Astrocyte (in vitro differentiated cells and primary cell): ENCODE data around the gene TBX2. TPM values are rescaled to one million over a fixed set of nuclear protein-coding genes. Genes with fewer than 3 reads are reported as not detected.
"Not testable (repeated sequence)": the region's sequence is repeated elsewhere in the genome, so short reads cannot be mapped to it uniquely, and the experiment has no call there.

Experiments
- DNase-seq: peaks from one replicate; pipeline ENCODE4 v3.0.0-alpha.2; 2010; ENCODE audit warnings: low read depth
- FAIRE-seq: peaks from 2 replicates; lab custom pipeline; 2011; peaks lifted over from hg19 to GRCh38; lab: Jason Lieb, UNC
- H2AFZ ChIP-seq: 2 replicates; pipeline ENCODE4 v1.6.0; 2012; ENCODE audit warnings: low read depth, low read length, inconsistent platforms
- H3K27ac ChIP-seq: 2 replicates; pipeline ENCODE4 v1.5.1; 2011; ENCODE audit warnings: low read depth, low read length, inconsistent platforms
- H3K27me3 ChIP-seq: 2 replicates; pipeline ENCODE4 v1.6.0; 2011; ENCODE audit warnings: low read length, inconsistent platforms; ENCODE audit not compliant: insufficient read depth
- H3K36me3 ChIP-seq: 2 replicates; pipeline ENCODE4 v1.5.1; 2011; ENCODE audit warnings: low read length, inconsistent platforms; ENCODE audit not compliant: insufficient read depth
- H3K4me1 ChIP-seq: 2 replicates; pipeline ENCODE4 v1.5.1; 2011; ENCODE audit warnings: low read length, inconsistent platforms; ENCODE audit not compliant: insufficient read depth
- H3K4me2 ChIP-seq: 2 replicates; pipeline ENCODE4 v1.6.0; 2012; ENCODE audit warnings: low read length, inconsistent platforms
- H3K4me3 ChIP-seq: 2 replicates; pipeline ENCODE4 v1.5.1; 2011; ENCODE audit warnings: low read depth, mild to moderate bottlenecking, low read length, inconsistent platforms; ENCODE audit not compliant: insufficient read depth
- H3K79me2 ChIP-seq: 2 replicates; pipeline ENCODE4 v1.6.0; 2012; ENCODE audit warnings: mild to moderate bottlenecking, low read length, inconsistent platforms; ENCODE audit not compliant: insufficient read depth
- H3K9ac ChIP-seq: 2 replicates; pipeline ENCODE4 v1.6.0; 2012; ENCODE audit warnings: mild to moderate bottlenecking, low read length, inconsistent platforms
- H3K9me3 ChIP-seq: 2 replicates; pipeline ENCODE4 v1.5.1; 2012; ENCODE audit warnings: low read depth, mild to moderate bottlenecking, low read length, inconsistent platforms; ENCODE audit not compliant: insufficient read depth
- H4K20me1 ChIP-seq: 2 replicates; pipeline ENCODE4 v1.6.0; 2012; ENCODE audit warnings: low read length, inconsistent platforms; ENCODE audit not compliant: insufficient read depth
- H3K27ac Mint-ChIP-seq: one replicate; pipeline ENCODE4 v1.8.0; 2021; ENCODE audit warnings: mild to moderate bottlenecking, mixed read lengths; ENCODE audit not compliant: unreplicated experiment
- H3K27me3 Mint-ChIP-seq: one replicate; pipeline ENCODE4 v1.8.0; 2021; ENCODE audit warnings: low read depth, mixed read lengths; ENCODE audit not compliant: unreplicated experiment
- H3K36me3 Mint-ChIP-seq: one replicate; pipeline ENCODE4 v1.8.0; 2021; ENCODE audit warnings: low read depth, mixed read lengths; ENCODE audit not compliant: unreplicated experiment
- H3K4me1 Mint-ChIP-seq: one replicate; pipeline ENCODE4 v1.8.0; 2021; ENCODE audit warnings: low read depth, mixed read lengths; ENCODE audit not compliant: unreplicated experiment
- H3K4me3 Mint-ChIP-seq: one replicate; pipeline ENCODE4 v1.8.0; 2021; ENCODE audit warnings: mild to moderate bottlenecking, moderate library complexity, mixed read lengths; ENCODE audit not compliant: unreplicated experiment
- H3K9me3 Mint-ChIP-seq: one replicate; pipeline ENCODE4 v1.8.0; 2021; ENCODE audit warnings: mild to moderate bottlenecking, mixed read lengths; ENCODE audit not compliant: unreplicated experiment
- CTCF ChIP-seq: IDR thresholded peaks from 2 replicates; pipeline ENCODE4 v1.5.1; 2011; ENCODE audit warnings: low read depth, mild to moderate bottlenecking, inconsistent platforms, low read length, moderate library complexity; ENCODE audit not compliant: insufficient read depth
- EZH2 ChIP-seq: IDR thresholded peaks from 2 replicates; pipeline ENCODE4 v1.6.1; 2012; ENCODE audit warnings: mild to moderate bottlenecking, low read length, inconsistent platforms; ENCODE audit not compliant: insufficient read depth
- total RNA-seq: library from RNA; stranded (reverse); gene quantifications from 2 replicates; pipeline ENCODE4 v1.2.1, GENCODE V29; 2021

The TBX2 gene
- total RNA-seq, 1 donor from 2014 or later, result 0.50 TPM

GRCh38 chr17:61427567-61427966, 27.9 kb downstream of the TBX2 start:
- peaks cover 21% of the 10 kb centered on the region for H3K4me1 Mint-ChIP-seq
- no peaks in the 10 kb centered on the region for H3K36me3 Mint-ChIP-seq
- H3K27me3 ChIP-seq, result no peaks in the 10 kb centered on the region
- peaks cover 5% of the 10 kb centered on the region for H3K27me3 Mint-ChIP-seq
- H3K9me3 ChIP-seq, result no peaks in the 10 kb centered on the region
- H3K9me3 Mint-ChIP-seq, result peaks cover 2% of the 10 kb centered on the region
- no peak overlapping the region for H3K27ac Mint-ChIP-seq
- no peak for DNase-seq
- H3K4me2 ChIP-seq, result no peak overlapping the region
- no peaks in the 10 kb centered on the region for H3K36me3 ChIP-seq
- H3K9ac ChIP-seq, result no peak overlapping the region
- H2AFZ ChIP-seq, result no peak overlapping the region
- TF ChIP-seq CTCF (no peak), EZH2 (no peak)
- no peaks in the 10 kb centered on the region for H3K79me2 ChIP-seq
- no peak overlapping the region for H3K4me3 Mint-ChIP-seq
- H4K20me1 ChIP-seq, result no peaks in the 10 kb centered on the region
- no peak overlapping the region for H3K27ac ChIP-seq
- no peak overlapping the region for H3K4me3 ChIP-seq
- FAIRE-seq, result no peak
- peaks cover 4% of the 10 kb centered on the region for H3K4me1 ChIP-seq

GRCh38 chr17:61429274-61429673, 29.6 kb downstream of the TBX2 start:
- Mint-ChIP-seq H3K36me3 (no peaks in the 10 kb centered on the region), H3K4me3 (no peak overlapping the region), H3K9me3 (peaks cover 2% of the 10 kb centered on the region), H3K4me1 (peaks cover 21% of the 10 kb centered on the region), H3K27me3 (no peaks in the 10 kb centered on the region), H3K27ac (no peak overlapping the region)
- H3K9ac ChIP-seq, result no peak overlapping the region
- no peaks in the 10 kb centered on the region for H3K36me3 ChIP-seq
- DNase-seq, result no peak
- H2AFZ ChIP-seq, result no peak overlapping the region
- TF ChIP-seq CTCF (no peak), EZH2 (no peak)
- H3K9me3 ChIP-seq, result no peaks in the 10 kb centered on the region
- H3K4me1 ChIP-seq, result peaks cover 4% of the 10 kb centered on the region
- H3K27me3 ChIP-seq, result no peaks in the 10 kb centered on the region
- H3K4me3 ChIP-seq, result no peak overlapping the region
- no peak for FAIRE-seq
- no peaks in the 10 kb centered on the region for H3K79me2 ChIP-seq
- H3K27ac ChIP-seq, result no peak overlapping the region
- no peaks in the 10 kb centered on the region for H4K20me1 ChIP-seq
- no peak overlapping the region for H3K4me2 ChIP-seq

- H3K4me2 ChIP-seq, H3K4me1 ChIP-seq, H3K27ac ChIP-seq, H3K9ac ChIP-seq, FAIRE-seq, H3K79me2 ChIP-seq, H3K36me3 Mint-ChIP-seq, H3K9me3 ChIP-seq, H3K36me3 ChIP-seq, H4K20me1 ChIP-seq, H3K9me3 Mint-ChIP-seq, H3K27me3 Mint-ChIP-seq, DNase-seq, H2AFZ ChIP-seq, H3K4me3 Mint-ChIP-seq, H3K27ac Mint-ChIP-seq, H3K4me3 ChIP-seq, H3K27me3 ChIP-seq: not testable (repeated sequence)
- H3K4me1 Mint-ChIP-seq, result peaks cover 21% of the 10 kb centered on the region
These were observed 30.2 kb downstream of the TBX2 start for GRCh38 chr17:61429831-61430230.
